ENCODE data around the gene PRPS1L1. TPM values are rescaled to one million over a fixed set of nuclear protein-coding genes. Genes with fewer than 3 reads are reported as not detected.

Gene PRPS1L1
- total RNA-seq, 1 experiment from 2014 or later: not detected

Other genes starting within 250 kb of the PRPS1L1 start
- gene SNX13, start 87.4 kb downstream of the PRPS1L1 start, total RNA-seq (2014; rRNA removed; shearing (Covaris generic)): 36.8 and 62.0 TPM in 2 replicates

All from SJSA1 (cell line).